PC-3 (cell line): ENCODE data around the gene TF. TPM values are rescaled to one million over a fixed set of nuclear protein-coding genes. Genes with fewer than 3 reads are reported as not detected.

Experiments used
- ATAC-seq: fragments of 200-7000 bp; cut with Tn5 transposase; 2 replicates; pipeline ENCODE4 v1.9.1; 2020; ENCODE audit warnings: mild to moderate bottlenecking, moderate library complexity
- BruUV-seq: library from RNA; stranded (reverse); fragments of 400-500 nt; replicated peaks from 2 replicates; lab custom pipeline; 2021; lab: Mats Ljungman, UMichigan
- CTCF ChIA-PET: fragments of 300-600 bp; sonication (Branson Sonifier 250); formaldehyde crosslinking; loops from one replicate; lab custom pipeline; 2022; ENCODE audit warnings: antibody characterized with exemption; lab: Charles Lee
- POLR2A ChIA-PET: fragments of 300-600 bp; sonication (Branson Sonifier 250); formaldehyde crosslinking; loops from one replicate; lab custom pipeline; 2022; ENCODE audit warnings: antibody characterized with exemption; ENCODE audit not compliant: unreplicated experiment; lab: Charles Lee
- DNase-seq: peaks from one replicate; pipeline ENCODE4 v3.0.0-alpha.2; 2015
- H2AFZ ChIP-seq: fragments of 300-600 bp; sonication (generic); 2 replicates; pipeline ENCODE4 v1.6.0; 2016; ENCODE audit warnings: antibody characterized with exemption, low read length
- H3F3A ChIP-seq: fragments of 300-600 bp; sonication (generic); one replicate; pipeline ENCODE4 v1.6.0; 2017; ENCODE audit warnings: antibody characterized with exemption, low read length, control low read depth, mild to moderate bottlenecking; ENCODE audit not compliant: unreplicated experiment
- H3K27ac ChIP-seq: fragments of 300-600 bp; sonication (generic); 2 replicates; pipeline ENCODE4 v1.5.1; 2016; ENCODE audit warnings: mild to moderate bottlenecking, low read length
- H3K27me3 ChIP-seq: fragments of 300-600 bp; sonication (generic); 2 replicates; pipeline ENCODE4 v1.6.1; 2016; ENCODE audit warnings: low read length, mixed read lengths
- H3K36me3 ChIP-seq: fragments of 300-600 bp; sonication (generic); 2 replicates; pipeline ENCODE4 v1.6.1; 2016; ENCODE audit warnings: low read depth, mixed run types, low read length, mixed read lengths
- H3K4me1 ChIP-seq: fragments of 300-600 bp; sonication (generic); 2 replicates; pipeline ENCODE4 v1.5.1; 2016; ENCODE audit warnings: low read length; ENCODE audit not compliant: insufficient read depth
- H3K4me2 ChIP-seq: fragments of 300-600 bp; sonication (generic); 2 replicates; pipeline ENCODE4 v1.6.0; 2016; ENCODE audit warnings: low read length
- H3K4me3 ChIP-seq: fragments of 300-600 bp; sonication (generic); 2 replicates; pipeline ENCODE4 v1.5.1; 2016; ENCODE audit warnings: mild to moderate bottlenecking, low read length, mixed read lengths
- H3K79me2 ChIP-seq: fragments of 300-600 bp; sonication (generic); 2 replicates; pipeline ENCODE4 v1.6.1; 2017; ENCODE audit warnings: low read length, mixed read lengths
- H3K9ac ChIP-seq: fragments of 300-600 bp; sonication (generic); 2 replicates; pipeline ENCODE4 v1.6.0; 2016; ENCODE audit warnings: mild to moderate bottlenecking, low read length
- H3K9me2 ChIP-seq: fragments of 300-600 bp; sonication (generic); replicated peaks from 2 replicates; pipeline ENCODE4 v1.6.1; 2016; ENCODE audit warnings: mixed run types, low read length, mixed read lengths
- H3K9me3 ChIP-seq: fragments of 300-600 bp; sonication (generic); 2 replicates; pipeline ENCODE4 v1.6.1; 2016; ENCODE audit warnings: low read length, mixed read lengths
- H4K20me1 ChIP-seq: fragments of 300-600 bp; sonication (generic); 2 replicates; pipeline ENCODE4 v1.6.1; 2016; ENCODE audit warnings: low read length, mixed read lengths
- EZH2 ChIP-seq: fragments of 300-600 bp; sonication (generic); IDR thresholded peaks from one replicate; pipeline ENCODE4 v1.6.1; 2017; ENCODE audit warnings: antibody characterized with exemption, mild to moderate bottlenecking, low read length; ENCODE audit not compliant: unreplicated experiment
- EZH2phosphoT487 ChIP-seq: fragments of 300-600 bp; sonication (generic); IDR thresholded peaks from 2 replicates; pipeline ENCODE4 v1.6.1; 2018; ENCODE audit warnings: mild to moderate bottlenecking, antibody characterized with exemption, low read length, borderline replicate concordance
- intact Hi-C: fragments of 100-400 bp; cut with micrococcal nuclease; formaldehyde crosslinking; loops from 2 replicates; pipeline ENCODE4 v1.9.0; 2023
- total RNA-seq: library from RNA; depleted of rRNA; stranded (reverse); fragments of >200 nt; gene quantifications from 2 replicates; pipeline ENCODE4 v1.2.3, GENCODE V29; 2014
- TF ChIP-seq, protein P1 (sequence below): fragments of 300-600 bp; sonication (generic); conservative IDR thresholded peaks from 2 replicates; pipeline ENCODE4 v1.5.1; 2017; ENCODE audit warnings: antibody characterized with exemption, low read depth, mild to moderate bottlenecking, low read length

The TF gene
- total RNA-seq, 1 experiment from 2014 or later: not detected

DNA sequence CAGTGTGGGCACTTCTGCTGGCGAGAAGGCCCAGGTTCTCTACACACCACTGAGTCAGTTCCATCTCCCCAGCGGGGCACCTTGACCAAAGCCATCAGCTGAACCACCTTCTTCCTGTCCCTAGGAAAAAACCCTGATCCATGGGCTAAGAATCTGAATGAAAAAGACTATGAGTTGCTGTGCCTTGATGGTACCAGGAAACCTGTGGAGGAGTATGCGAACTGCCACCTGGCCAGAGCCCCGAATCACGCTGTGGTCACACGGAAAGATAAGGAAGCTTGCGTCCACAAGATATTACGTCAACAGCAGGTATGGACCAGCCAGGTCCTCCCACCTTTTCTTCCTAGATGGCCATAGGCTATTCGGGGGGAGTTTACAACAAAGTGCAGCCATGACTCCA, 29.1 kb downstream of the TF start:
- Histone ChIP-seq H4K20me1 (no peaks in the 10 kb centered on the region), H3K9me3 (no peaks in the 10 kb centered on the region), H3F3A (no peaks in the 10 kb centered on the region), H2AFZ (no peak overlapping the region), H3K9ac (no peak overlapping the region), H3K4me3 (no peak overlapping the region), H3K27ac (no peak overlapping the region), H3K9me2 (no peaks in the 10 kb centered on the region), H3K4me1 (no peaks in the 10 kb centered on the region), H3K27me3 (0 out of 2 replicates have a peak, but pooled peaks cover 11% of the 10 kb centered on the region), H3K79me2 (no peaks in the 10 kb centered on the region), H3K4me2 (no peak overlapping the region), H3K36me3 (no peaks in the 10 kb centered on the region)
- no peak for ATAC-seq
- DNase-seq: no peak
- POLR2A ChIA-PET: no interaction called here
- TF ChIP-seq EZH2phosphoT487 (no peak), EZH2 (no peak)
- TF ChIP-seq, protein P1, sequence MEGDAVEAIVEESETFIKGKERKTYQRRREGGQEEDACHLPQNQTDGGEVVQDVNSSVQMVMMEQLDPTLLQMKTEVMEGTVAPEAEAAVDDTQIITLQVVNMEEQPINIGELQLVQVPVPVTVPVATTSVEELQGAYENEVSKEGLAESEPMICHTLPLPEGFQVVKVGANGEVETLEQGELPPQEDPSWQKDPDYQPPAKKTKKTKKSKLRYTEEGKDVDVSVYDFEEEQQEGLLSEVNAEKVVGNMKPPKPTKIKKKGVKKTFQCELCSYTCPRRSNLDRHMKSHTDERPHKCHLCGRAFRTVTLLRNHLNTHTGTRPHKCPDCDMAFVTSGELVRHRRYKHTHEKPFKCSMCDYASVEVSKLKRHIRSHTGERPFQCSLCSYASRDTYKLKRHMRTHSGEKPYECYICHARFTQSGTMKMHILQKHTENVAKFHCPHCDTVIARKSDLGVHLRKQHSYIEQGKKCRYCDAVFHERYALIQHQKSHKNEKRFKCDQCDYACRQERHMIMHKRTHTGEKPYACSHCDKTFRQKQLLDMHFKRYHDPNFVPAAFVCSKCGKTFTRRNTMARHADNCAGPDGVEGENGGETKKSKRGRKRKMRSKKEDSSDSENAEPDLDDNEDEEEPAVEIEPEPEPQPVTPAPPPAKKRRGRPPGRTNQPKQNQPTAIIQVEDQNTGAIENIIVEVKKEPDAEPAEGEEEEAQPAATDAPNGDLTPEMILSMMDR: no peak
- BruUV-seq: no TSS peak
- intact Hi-C loops: no loop called here
- CTCF ChIA-PET: no interaction called here

DNA sequence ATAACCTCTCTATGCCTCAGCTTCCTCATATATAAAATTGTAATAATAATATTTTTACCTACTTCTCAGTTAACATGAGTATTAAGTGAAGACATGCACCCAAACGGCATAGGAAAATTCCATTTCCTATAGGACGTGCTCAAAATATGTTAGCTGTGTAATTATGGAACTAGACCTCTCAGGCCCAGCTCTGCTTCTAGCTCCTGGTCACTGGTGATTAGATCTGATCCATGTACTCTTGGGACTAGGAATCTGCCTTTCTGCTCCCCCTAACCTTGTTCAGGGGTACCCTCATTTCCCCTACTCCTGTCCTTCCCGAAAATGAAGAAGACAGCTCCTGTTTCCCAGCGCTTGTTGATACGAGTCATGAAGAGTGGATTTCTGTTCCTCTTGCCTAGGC, 29.6 kb downstream of the TF start:
- Histone ChIP-seq H3K4me3 (no peak overlapping the region), H2AFZ (no peak overlapping the region), H3K9ac (no peak overlapping the region), H3K4me2 (no peak overlapping the region), H3K36me3 (no peaks in the 10 kb centered on the region), H3K27ac (no peak overlapping the region), H4K20me1 (no peaks in the 10 kb centered on the region), H3K4me1 (no peaks in the 10 kb centered on the region), H3K27me3 (0 out of 2 replicates have a peak, but pooled peaks cover 11% of the 10 kb centered on the region), H3K9me2 (no peaks in the 10 kb centered on the region), H3F3A (no peaks in the 10 kb centered on the region), H3K79me2 (no peaks in the 10 kb centered on the region), H3K9me3 (no peaks in the 10 kb centered on the region)
- POLR2A ChIA-PET: no interaction called here
- BruUV-seq: no TSS peak
- TF ChIP-seq EZH2phosphoT487 (no peak), EZH2 (no peak)
- TF ChIP-seq, protein P1: no peak
- CTCF ChIA-PET: no interaction called here
- DNase-seq (no peak), ATAC-seq (no peak)
- intact Hi-C loops: no loop called here

DNA sequence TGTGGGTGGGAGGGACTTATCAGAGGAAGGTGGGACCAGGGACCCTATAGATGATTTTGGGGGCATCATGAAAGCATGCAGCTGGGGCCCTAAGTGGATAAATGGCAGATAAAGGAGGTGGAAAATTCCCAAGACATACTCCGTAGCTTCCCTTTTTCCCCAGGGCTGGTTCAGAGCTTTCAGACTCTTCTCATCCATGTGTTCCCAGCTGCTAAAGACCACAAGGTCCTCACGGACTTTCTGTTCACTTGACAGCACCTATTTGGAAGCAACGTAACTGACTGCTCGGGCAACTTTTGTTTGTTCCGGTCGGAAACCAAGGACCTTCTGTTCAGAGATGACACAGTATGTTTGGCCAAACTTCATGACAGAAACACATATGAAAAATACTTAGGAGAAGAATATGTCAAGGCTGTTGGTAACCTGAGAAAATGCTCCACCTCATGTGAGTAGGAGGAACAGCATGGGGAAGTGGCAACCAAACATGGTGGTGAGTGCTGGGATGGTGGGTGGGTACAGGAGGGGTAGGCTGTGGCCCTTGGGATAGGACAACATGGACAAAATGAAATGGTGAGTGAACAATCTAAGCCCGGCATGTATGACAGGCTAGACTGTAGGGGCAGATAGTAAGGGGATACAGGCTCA, 30.7 kb downstream of the TF start:
- Histone ChIP-seq H2AFZ (no peak overlapping the region), H3K4me2 (no peak overlapping the region), H3K36me3 (no peaks in the 10 kb centered on the region), H4K20me1 (no peaks in the 10 kb centered on the region), H3K4me1 (no peaks in the 10 kb centered on the region), H3K27me3 (0 out of 2 replicates have a peak, but pooled peaks cover 11% of the 10 kb centered on the region), H3F3A (no peaks in the 10 kb centered on the region), H3K9me3 (no peaks in the 10 kb centered on the region), H3K9me2 (no peaks in the 10 kb centered on the region), H3K27ac (no peak overlapping the region), H3K9ac (no peak overlapping the region), H3K79me2 (no peaks in the 10 kb centered on the region), H3K4me3 (no peak overlapping the region)
- ATAC-seq (no peak), DNase-seq (no peak)
- intact Hi-C loops: no loop called here
- POLR2A ChIA-PET: no interaction called here
- CTCF ChIA-PET: no interaction called here
- TF ChIP-seq, protein P1: no peak
- TF ChIP-seq EZH2phosphoT487 (no peak), EZH2 (no peak)
- no TSS peak for BruUV-seq
